H1 (cell line): ENCODE data around the gene SPSB3. TPM values are rescaled to one million over a fixed set of nuclear protein-coding genes. Genes with fewer than 3 reads are reported as not detected.

Experiments used
- CBX8 ChIP-seq: fragments of 300-800, 300-1000 bp; sonication (generic); IDR thresholded peaks from 2 replicates; pipeline ENCODE4 v1.7.1; 2016; ENCODE audit warnings: low read depth, low read length, borderline replicate concordance
- CEBPB ChIP-seq: IDR thresholded peaks from 2 replicates; pipeline ENCODE4 v1.6.1; 2012; ENCODE audit warnings: low read depth, low read length
- GTF2F1 ChIP-seq: IDR thresholded peaks from 2 replicates; pipeline ENCODE4 v1.6.1; 2012; ENCODE audit warnings: low read depth, low read length, improper control_type of control experiment, borderline replicate concordance
- KDM1A ChIP-seq: fragments of 200-600, 300-600 bp; sonication (generic); IDR thresholded peaks from 2 replicates; pipeline ENCODE4 v1.7.1; 2016; ENCODE audit warnings: mild to moderate bottlenecking, low read length, borderline replicate concordance
- RNF2 ChIP-seq: fragments of 200-900, 300-1000 bp; sonication (generic); IDR thresholded peaks from 2 replicates; pipeline ENCODE4 v1.7.1; 2016; ENCODE audit warnings: borderline replicate concordance, low read depth, mild to moderate bottlenecking, antibody characterized with exemption, low read length; ENCODE audit not compliant: poor library complexity, severe bottlenecking; ENCODE audit errors: missing control alignments
- TEAD4 ChIP-seq: IDR thresholded peaks from 2 replicates; pipeline ENCODE4 v1.6.1; 2012; ENCODE audit warnings: low read depth, low read length, inconsistent platforms, mixed read lengths
- polyA plus RNA-seq, 7 experiments: library from polyadenylated mRNA; depleted of rRNA in 3 of 7; stranded (reverse) in 5 of 7; unstranded in 2 of 7; fragments of >200 nt in 5 of 7; fragments of 200-250 nt in 2 of 7; gene quantifications; 1 replicate in 5 of 7; 2 replicates in 1 of 7; 4 replicates in 1 of 7; pipeline versions ENCODE4 v1.2.1 to v1.2.3, GENCODE V29; 2011 to 2013; ENCODE audit warnings: missing spikeins in 2 of 7, mixed read lengths in 2 of 7
- total RNA-seq: library from RNA; stranded (reverse); fragmentation: NEBNext Ultra II Directional; extraction: Animal tissue kit (Norgen Biotek cat#: 25700); gene quantifications from 2 replicates; pipeline ENCODE4 v1.2.1, GENCODE V29; 2021
- TF ChIP-seq, protein P1 (sequence below): fragments of 300-600 bp; sonication (generic); IDR thresholded peaks from 2 replicates; pipeline ENCODE4 v1.7.1; 2012; ENCODE audit warnings: low read length, moderate library complexity, mild to moderate bottlenecking, inconsistent platforms; ENCODE audit not compliant: insufficient replicate concordance
- TF ChIP-seq, protein P2 (sequence below): IDR thresholded peaks from 2 replicates; pipeline ENCODE4 v1.6.1; 2011; ENCODE audit warnings: low read length, improper control_type of control experiment

SPSB3 gene
- total and polyA plus RNA-seq, 2 of the 8 experiments (the other 6 are each of a cell fraction or from before 2014, with no cell fraction given) = 22.5 to 37.8 TPM

DNA sequence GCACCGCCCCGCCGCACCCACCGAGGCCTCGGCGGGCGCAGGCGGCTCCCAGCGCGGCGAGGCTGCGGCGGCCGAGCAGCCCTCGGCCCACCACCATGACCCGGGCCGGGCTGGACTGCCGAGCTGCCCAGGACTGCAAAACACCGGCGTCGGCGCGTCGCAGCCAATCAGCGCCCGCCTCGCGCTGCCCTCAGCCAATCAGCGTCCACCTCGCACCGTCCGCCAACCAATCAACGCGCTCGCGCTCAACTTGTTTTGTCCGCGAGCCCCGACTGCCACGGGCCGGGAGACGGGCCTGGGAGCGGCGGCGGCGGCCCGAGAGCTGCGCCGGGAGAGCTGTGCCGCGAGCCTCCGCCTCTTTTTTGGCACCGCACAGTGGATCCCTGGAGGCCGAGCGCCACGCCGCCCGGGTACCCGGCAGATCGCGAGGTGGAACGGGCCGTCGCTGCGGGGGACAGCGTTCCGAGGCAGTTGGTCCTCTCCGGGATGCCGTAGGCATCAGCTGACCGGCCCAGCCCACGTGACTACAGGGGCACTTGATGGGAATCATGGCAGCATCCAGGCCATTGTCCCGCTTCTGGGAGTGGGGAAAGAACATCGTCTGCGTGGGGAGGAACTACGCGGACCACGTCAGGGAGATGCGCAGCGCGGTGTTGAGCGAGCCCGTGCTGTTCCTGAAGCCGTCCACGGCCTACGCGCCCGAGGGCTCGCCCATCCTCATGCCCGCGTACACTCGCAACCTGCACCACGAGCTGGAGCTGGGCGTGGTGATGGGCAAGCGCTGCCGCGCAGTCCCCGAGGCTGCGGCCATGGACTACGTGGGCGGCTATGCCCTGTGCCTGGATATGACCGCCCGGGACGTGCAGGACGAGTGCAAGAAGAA, 44.6 kb upstream of the SPSB3 start, which contains the start of the genes FAHD1 and HAGH (continued):
- TF ChIP-seq, protein P1, sequence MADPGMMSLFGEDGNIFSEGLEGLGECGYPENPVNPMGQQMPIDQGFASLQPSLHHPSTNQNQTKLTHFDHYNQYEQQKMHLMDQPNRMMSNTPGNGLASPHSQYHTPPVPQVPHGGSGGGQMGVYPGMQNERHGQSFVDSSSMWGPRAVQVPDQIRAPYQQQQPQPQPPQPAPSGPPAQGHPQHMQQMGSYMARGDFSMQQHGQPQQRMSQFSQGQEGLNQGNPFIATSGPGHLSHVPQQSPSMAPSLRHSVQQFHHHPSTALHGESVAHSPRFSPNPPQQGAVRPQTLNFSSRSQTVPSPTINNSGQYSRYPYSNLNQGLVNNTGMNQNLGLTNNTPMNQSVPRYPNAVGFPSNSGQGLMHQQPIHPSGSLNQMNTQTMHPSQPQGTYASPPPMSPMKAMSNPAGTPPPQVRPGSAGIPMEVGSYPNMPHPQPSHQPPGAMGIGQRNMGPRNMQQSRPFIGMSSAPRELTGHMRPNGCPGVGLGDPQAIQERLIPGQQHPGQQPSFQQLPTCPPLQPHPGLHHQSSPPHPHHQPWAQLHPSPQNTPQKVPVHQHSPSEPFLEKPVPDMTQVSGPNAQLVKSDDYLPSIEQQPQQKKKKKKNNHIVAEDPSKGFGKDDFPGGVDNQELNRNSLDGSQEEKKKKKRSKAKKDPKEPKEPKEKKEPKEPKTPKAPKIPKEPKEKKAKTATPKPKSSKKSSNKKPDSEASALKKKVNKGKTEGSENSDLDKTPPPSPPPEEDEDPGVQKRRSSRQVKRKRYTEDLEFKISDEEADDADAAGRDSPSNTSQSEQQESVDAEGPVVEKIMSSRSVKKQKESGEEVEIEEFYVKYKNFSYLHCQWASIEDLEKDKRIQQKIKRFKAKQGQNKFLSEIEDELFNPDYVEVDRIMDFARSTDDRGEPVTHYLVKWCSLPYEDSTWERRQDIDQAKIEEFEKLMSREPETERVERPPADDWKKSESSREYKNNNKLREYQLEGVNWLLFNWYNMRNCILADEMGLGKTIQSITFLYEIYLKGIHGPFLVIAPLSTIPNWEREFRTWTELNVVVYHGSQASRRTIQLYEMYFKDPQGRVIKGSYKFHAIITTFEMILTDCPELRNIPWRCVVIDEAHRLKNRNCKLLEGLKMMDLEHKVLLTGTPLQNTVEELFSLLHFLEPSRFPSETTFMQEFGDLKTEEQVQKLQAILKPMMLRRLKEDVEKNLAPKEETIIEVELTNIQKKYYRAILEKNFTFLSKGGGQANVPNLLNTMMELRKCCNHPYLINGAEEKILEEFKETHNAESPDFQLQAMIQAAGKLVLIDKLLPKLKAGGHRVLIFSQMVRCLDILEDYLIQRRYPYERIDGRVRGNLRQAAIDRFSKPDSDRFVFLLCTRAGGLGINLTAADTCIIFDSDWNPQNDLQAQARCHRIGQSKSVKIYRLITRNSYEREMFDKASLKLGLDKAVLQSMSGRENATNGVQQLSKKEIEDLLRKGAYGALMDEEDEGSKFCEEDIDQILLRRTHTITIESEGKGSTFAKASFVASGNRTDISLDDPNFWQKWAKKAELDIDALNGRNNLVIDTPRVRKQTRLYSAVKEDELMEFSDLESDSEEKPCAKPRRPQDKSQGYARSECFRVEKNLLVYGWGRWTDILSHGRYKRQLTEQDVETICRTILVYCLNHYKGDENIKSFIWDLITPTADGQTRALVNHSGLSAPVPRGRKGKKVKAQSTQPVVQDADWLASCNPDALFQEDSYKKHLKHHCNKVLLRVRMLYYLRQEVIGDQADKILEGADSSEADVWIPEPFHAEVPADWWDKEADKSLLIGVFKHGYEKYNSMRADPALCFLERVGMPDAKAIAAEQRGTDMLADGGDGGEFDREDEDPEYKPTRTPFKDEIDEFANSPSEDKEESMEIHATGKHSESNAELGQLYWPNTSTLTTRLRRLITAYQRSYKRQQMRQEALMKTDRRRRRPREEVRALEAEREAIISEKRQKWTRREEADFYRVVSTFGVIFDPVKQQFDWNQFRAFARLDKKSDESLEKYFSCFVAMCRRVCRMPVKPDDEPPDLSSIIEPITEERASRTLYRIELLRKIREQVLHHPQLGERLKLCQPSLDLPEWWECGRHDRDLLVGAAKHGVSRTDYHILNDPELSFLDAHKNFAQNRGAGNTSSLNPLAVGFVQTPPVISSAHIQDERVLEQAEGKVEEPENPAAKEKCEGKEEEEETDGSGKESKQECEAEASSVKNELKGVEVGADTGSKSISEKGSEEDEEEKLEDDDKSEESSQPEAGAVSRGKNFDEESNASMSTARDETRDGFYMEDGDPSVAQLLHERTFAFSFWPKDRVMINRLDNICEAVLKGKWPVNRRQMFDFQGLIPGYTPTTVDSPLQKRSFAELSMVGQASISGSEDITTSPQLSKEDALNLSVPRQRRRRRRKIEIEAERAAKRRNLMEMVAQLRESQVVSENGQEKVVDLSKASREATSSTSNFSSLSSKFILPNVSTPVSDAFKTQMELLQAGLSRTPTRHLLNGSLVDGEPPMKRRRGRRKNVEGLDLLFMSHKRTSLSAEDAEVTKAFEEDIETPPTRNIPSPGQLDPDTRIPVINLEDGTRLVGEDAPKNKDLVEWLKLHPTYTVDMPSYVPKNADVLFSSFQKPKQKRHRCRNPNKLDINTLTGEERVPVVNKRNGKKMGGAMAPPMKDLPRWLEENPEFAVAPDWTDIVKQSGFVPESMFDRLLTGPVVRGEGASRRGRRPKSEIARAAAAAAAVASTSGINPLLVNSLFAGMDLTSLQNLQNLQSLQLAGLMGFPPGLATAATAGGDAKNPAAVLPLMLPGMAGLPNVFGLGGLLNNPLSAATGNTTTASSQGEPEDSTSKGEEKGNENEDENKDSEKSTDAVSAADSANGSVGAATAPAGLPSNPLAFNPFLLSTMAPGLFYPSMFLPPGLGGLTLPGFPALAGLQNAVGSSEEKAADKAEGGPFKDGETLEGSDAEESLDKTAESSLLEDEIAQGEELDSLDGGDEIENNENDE = no peak
- TF ChIP-seq, protein P2, sequence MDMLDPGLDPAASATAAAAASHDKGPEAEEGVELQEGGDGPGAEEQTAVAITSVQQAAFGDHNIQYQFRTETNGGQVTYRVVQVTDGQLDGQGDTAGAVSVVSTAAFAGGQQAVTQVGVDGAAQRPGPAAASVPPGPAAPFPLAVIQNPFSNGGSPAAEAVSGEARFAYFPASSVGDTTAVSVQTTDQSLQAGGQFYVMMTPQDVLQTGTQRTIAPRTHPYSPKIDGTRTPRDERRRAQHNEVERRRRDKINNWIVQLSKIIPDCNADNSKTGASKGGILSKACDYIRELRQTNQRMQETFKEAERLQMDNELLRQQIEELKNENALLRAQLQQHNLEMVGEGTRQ = peak; percentile 99
- TF ChIP-seq TEAD4 = peak; percentile 37; the same call in 1 of the 2 replicates
- no peak for TF ChIP-seq CBX8
- TF ChIP-seq KDM1A = peak; percentile 50; the same call in 1 of the 2 replicates
- no peak for TF ChIP-seq GTF2F1
- no peak; the same call in 1 of the 2 replicates for TF ChIP-seq CEBPB
- no peak for TF ChIP-seq RNF2
